Vagina (tissue), 2 donors: ENCODE data around the gene GRAPL.
"Not testable (repeated sequence)": the region's sequence is repeated elsewhere in the genome, so short reads cannot be mapped to it uniquely, and the experiment has no call there.

Source experiments
- CTCF ChIP-seq, 3 experiments: fragments of 450-650 bp in 2 of 3; fragments of 200-600 bp in 1 of 3; sonication (generic) in 1 of 3; IDR thresholded peaks; one replicate each; pipeline ENCODE4 v1.5.1; 2017 to 2019; ENCODE audit warnings: antibody characterized with exemption in 3 of 3, mild to moderate bottlenecking in 2 of 3, moderate library complexity in 2 of 3
- POLR2AphosphoS5 ChIP-seq, 2 donors: sonication (generic); formaldehyde crosslinking; IDR thresholded peaks; one replicate each; pipeline ENCODE4 v1.9.0; 2017; ENCODE audit warnings: antibody characterized with exemption in 2 of 2, mild to moderate bottlenecking in 2 of 2, low read depth in 1 of 2; ENCODE audit not compliant: insufficient read depth in 1 of 2

DNA sequence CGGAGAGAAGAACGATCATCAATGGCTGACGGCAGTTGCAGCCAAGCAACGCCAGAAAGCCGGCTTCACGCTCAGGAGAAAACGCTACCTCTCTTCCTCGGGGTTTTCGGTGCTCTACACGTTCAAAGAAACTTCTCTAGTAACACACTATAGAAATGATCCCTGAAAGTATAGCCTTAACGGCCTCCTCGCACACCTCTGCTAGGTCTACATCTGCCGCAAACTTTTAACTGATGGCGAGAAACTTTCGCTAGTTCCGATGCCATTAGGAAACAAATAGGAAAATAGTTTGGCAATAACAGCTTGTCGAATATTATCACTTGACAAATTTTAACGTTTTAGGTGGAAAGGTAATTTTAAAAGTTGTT, 14.9 kb upstream of the GRAPL start:
- not testable (repeated sequence) for TF ChIP-seq CTCF (IDR thresholded peaks at IDR 0.05); POLR2AphosphoS5 (IDR thresholded peaks at IDR 0.05; ENCODE audit: insufficient read depth in 1 of 2, low read depth in 1 of 2)
